A673 (cell line): ENCODE data around the gene NHLRC2. TPM values are rescaled to one million over a fixed set of nuclear protein-coding genes. Genes with fewer than 3 reads are reported as not detected.

Experiments
- BruUV-seq: library from RNA; stranded (reverse); fragments of 400-500 nt; replicated peaks from 2 replicates; lab custom pipeline; 2021; lab: Mats Ljungman, UMichigan
- CTCF ChIA-PET: fragments of 300-600 bp; sonication (Branson Sonifier 250); formaldehyde crosslinking; loops from one replicate; lab custom pipeline; 2022; ENCODE audit warnings: antibody characterized with exemption; lab: Charles Lee
- POLR2A ChIA-PET: fragments of 300-600 bp; sonication (Branson Sonifier 250); formaldehyde crosslinking; loops from one replicate; lab custom pipeline; 2022; ENCODE audit warnings: antibody characterized with exemption; ENCODE audit not compliant: low non-redundant PET; lab: Charles Lee
- DNase-seq: peaks from one replicate; pipeline ENCODE4 v3.0.0-alpha.2; 2015; ENCODE audit warnings: low spot score
- H3K27ac ChIP-seq: fragments of 200-600 bp; sonication (generic); 2 replicates; pipeline ENCODE4 v1.5.1; 2016; ENCODE audit warnings: mixed run types, low read depth, mild to moderate bottlenecking, mixed read lengths, antibody characterized with exemption, low read length; ENCODE audit not compliant: poor library complexity, severe bottlenecking
- H3K27me3 ChIP-seq: fragments of 200-600 bp; sonication (generic); replicated peaks from 2 replicates; pipeline ENCODE4 v1.6.1; 2017; ENCODE audit warnings: mixed run types, low read depth, mild to moderate bottlenecking, mixed read lengths, antibody characterized with exemption, low read length; ENCODE audit not compliant: insufficient read depth, poor library complexity
- H3K36me3 ChIP-seq: fragments of 200-600 bp; sonication (generic); 2 replicates; pipeline ENCODE4 v1.6.1; 2016; ENCODE audit warnings: mixed run types, mild to moderate bottlenecking, mixed read lengths, antibody characterized with exemption, low read length; ENCODE audit not compliant: insufficient read depth, poor library complexity, severe bottlenecking
- H3K4me1 ChIP-seq: fragments of 200-600 bp; sonication (generic); 2 replicates; pipeline ENCODE4 v1.6.1; 2017; ENCODE audit warnings: mixed run types, mild to moderate bottlenecking, mixed read lengths, antibody characterized with exemption, low read length; ENCODE audit not compliant: insufficient read depth, poor library complexity, severe bottlenecking
- H3K4me3 ChIP-seq: fragments of 200-600 bp; sonication (generic); 2 replicates; pipeline ENCODE4 v1.5.1; 2016; ENCODE audit warnings: low read depth, mixed run types, mild to moderate bottlenecking, mixed read lengths, low read length; ENCODE audit not compliant: poor library complexity, severe bottlenecking
- H3K9me3 ChIP-seq: fragments of 200-600 bp; sonication (generic); 2 replicates; pipeline ENCODE4 v1.6.1; 2016; ENCODE audit warnings: mixed run types, low read depth, mild to moderate bottlenecking, mixed read lengths, antibody characterized with exemption, low read length; ENCODE audit not compliant: poor library complexity, severe bottlenecking
- CTCF ChIP-seq: fragments of 300-800, 200-600 bp; sonication (generic); conservative IDR thresholded peaks from 2 replicates; pipeline ENCODE4 v1.5.1; 2017; ENCODE audit warnings: low read depth, mild to moderate bottlenecking, antibody characterized with exemption, low read length, moderate library complexity, mixed read lengths
- EZH2 ChIP-seq: fragments of 200-600 bp; sonication (generic); IDR thresholded peaks from 2 replicates; pipeline ENCODE4 v1.6.1; 2017; ENCODE audit warnings: borderline replicate concordance, low read depth, mild to moderate bottlenecking, mixed read lengths, antibody characterized with exemption, low read length; ENCODE audit not compliant: poor library complexity, severe bottlenecking
- intact Hi-C: fragments of 100-400 bp; cut with micrococcal nuclease; formaldehyde crosslinking; loops from one replicate; pipeline ENCODE4 v1.10.0; 2022; ENCODE audit not compliant: unreplicated experiment
- total RNA-seq: library from RNA; stranded (reverse); gene quantifications from 2 replicates; pipeline ENCODE4 v1.2.3, GENCODE V29; 2021

The NHLRC2 gene
- total RNA-seq, 1 experiment from 2014 or later = 49.7 TPM

DNA sequence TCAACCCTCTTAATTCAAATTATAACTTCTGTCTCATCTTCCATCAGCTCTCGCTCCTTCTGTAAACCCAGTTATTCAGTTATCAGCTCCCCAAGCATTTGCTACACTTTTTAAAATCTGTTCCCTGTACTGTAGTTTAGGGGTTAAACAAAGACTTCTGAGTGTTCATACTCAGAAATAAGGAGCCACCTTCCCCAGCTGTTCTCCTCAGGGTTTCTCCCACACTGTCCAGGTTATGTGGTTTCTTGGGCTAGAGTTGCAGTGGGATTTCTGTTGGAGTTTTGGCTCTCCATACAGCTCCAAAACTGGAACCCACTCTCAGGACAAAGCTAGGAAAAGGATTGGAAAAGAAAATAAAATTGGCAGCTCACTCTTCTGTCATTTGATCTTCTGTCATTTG, 20.8 kb downstream of the NHLRC2 start:
- CTCF ChIA-PET = no interaction called here
- DNase-seq = no peak
- H3K9me3 ChIP-seq = peaks cover 17% of the 10 kb centered on the region
- peaks cover 26% of the 10 kb centered on the region for H3K36me3 ChIP-seq
- POLR2A ChIA-PET = no interaction called here
- H3K4me1 ChIP-seq = peaks cover 5% of the 10 kb centered on the region
- H3K27ac ChIP-seq = no peak overlapping the region
- H3K27me3 ChIP-seq = no peaks in the 10 kb centered on the region
- no peak for TF ChIP-seq CTCF
- TF ChIP-seq EZH2 = no peak
- intact Hi-C loops = no loop called here
- no TSS peak for BruUV-seq
- H3K4me3 ChIP-seq = no peak overlapping the region

- TF ChIP-seq EZH2 (no peak), CTCF (no peak)
- intact Hi-C loops = no loop called here
- ChIA-PET POLR2A (no interaction called here), CTCF (interaction anchor here (0.6 kb wide), 1 partner anchor 154 kb away, joined by 4 read pairs; no protein-coding TSS in a partner anchor)
- no TSS peak for BruUV-seq
- Histone ChIP-seq H3K9me3 (peaks cover 17% of the 10 kb centered on the region), H3K36me3 (peaks cover 26% of the 10 kb centered on the region), H3K4me1 (peaks cover 5% of the 10 kb centered on the region), H3K4me3 (no peak overlapping the region), H3K27me3 (no peaks in the 10 kb centered on the region), H3K27ac (no peak overlapping the region)
- no peak for DNase-seq
Measured at GRCh38 chr10:113876461-113876860, 22.0 kb downstream of the NHLRC2 start.

GRCh38 chr10:113879691-113880090, 25.2 kb downstream of the NHLRC2 start:
- ChIA-PET CTCF (no interaction called here), POLR2A (no interaction called here)
- H3K4me3 ChIP-seq = no peak overlapping the region
- no peak overlapping the region for H3K27ac ChIP-seq
- no peak for TF ChIP-seq EZH2
- no peak for TF ChIP-seq CTCF
- no peaks in the 10 kb centered on the region for H3K27me3 ChIP-seq
- intact Hi-C loops = no loop called here
- peaks cover 6% of the 10 kb centered on the region for H3K9me3 ChIP-seq
- no TSS peak for BruUV-seq
- peaks cover 40% of the 10 kb centered on the region for H3K36me3 ChIP-seq
- peaks cover 5% of the 10 kb centered on the region for H3K4me1 ChIP-seq
- no peak for DNase-seq
